ENCODE measurements around the gene RANBP9. TPM values are rescaled to one million over a fixed set of nuclear protein-coding genes. Genes with fewer than 3 reads are reported as not detected.

RANBP9 gene
- 53.3 and 58.9 TPM in 2 replicates for polyA plus RNA-seq

DNA sequence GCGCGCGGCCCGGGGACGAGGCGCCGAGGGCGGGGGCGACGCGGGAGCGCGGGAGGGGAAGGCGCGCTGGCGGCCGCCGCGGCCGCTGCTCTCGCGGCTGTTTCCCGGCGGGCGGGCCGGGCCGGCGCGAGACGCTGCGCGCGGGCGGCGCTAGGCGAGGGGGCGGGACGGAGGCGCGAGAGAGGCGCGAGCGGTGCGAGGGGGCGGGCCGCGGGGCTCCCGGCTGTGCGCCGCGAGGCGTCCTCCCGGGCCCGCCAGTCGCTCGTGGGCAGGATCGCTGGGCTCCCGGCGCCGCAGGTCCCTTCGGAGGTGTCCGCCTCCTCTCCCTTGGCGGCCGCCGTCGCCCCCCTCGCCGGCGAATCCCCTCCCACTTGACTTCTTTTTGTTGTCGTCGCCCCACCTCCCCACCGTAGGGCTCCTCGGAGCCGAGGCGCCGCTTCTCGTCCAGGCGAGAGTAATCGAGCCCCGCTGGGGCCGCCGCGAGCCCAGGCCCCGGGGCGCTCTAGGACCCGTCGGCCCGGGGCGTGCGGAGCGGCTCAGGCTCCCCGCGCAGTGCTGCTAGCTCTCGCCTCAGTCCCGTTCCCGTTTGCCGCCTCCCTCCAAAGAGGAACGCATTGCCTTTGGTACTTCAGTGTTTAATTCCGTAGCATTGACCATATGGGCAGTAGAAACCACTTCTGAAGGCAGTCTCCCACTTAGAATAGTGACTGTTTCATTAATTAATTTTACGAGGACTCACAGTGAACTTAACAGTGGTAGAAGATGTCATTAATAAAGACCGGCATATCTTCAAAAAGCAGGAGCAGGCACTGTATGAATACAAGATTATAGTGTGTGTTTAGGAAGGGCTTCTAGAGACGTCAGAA, at the start of gene RANBP9:
Gene RANBP9, minus strand, starts transcription at position 103 of the 866 bp plus-strand sequence. CDS start 330 bp downstream, outside the sequence.

DNA sequence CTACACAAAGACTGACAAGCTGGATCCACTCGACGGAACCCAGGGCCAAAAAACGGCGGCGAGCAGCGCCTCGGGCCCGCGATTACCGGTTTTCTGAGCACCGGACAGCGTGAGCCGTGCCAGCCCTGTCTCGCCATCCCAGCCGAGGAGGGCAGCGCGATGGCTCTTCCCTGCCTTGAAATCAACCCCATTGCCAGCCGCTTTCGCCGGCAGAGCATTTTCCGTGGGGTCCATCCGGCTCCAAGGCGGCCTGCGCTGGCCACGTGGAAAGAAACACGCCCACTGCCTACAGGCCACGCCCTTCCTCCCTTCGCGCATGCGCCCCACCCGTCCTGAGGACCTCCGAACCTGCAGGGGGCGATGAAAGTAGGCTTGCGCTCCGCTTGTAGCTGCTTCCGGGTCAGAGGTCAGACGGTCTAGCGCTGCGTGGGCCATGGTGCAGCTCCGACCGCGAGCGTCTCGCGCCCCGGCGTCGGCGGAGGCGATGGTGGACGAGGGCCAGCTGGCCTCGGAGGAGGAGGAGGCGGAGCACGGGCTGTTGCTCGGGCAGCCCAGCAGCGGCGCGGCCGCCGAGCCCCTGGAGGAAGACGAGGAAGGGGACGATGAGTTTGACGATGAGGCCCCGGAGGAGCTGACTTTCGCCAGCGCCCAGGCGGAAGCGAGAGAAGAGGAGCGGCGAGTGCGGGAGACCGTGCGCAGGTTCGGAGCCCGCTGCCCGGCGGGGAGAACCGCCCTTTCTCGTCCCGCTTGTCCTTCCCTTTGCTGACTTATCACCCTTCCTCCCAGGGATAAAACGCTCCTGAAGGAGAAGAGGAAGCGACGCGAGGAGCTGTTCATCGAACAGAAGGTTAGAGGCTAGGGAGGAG, 96.5 kb downstream of the RANBP9 start, which contains the start of gene NOL7:
Gene NOL7, plus strand, starts transcription at position 410 of the 866 bp plus-strand sequence. Its CDS starts 24 bp downstream, at position 434.

GRCh38 chr6:13574571-13575376, 136.9 kb downstream of the RANBP9 start, which contains the start of gene SIRT5:
Gene SIRT5 (plus strand): TSS chr6:13574601. CDS start chr6:13584111, 9,510 bp downstream.

Other genes starting within 250 kb of the RANBP9 start
- 39.3 and 49.1 TPM in 2 replicates for gene GFOD1, start 224.2 kb downstream of the RANBP9 start, polyA plus RNA-seq
- 12.3 and 13.5 TPM in 2 replicates for gene SIRT5, start 137.2 kb downstream of the RANBP9 start, polyA plus RNA-seq
- 334 and 342 TPM in 2 replicates for gene NOL7, start 96.5 kb downstream of the RANBP9 start, polyA plus RNA-seq
- 14.6 and 27.1 TPM in 2 replicates for gene MCUR1, start 102.7 kb upstream of the RANBP9 start, polyA plus RNA-seq
- 9.2 and 9.5 TPM in 2 replicates for gene RNF182, start 213.1 kb upstream of the RANBP9 start, polyA plus RNA-seq